Loucy (cell line): ENCODE data around the gene SHC3.

Experiments
- EZH2phosphoT487 ChIP-seq: fragments of 200-600 bp; IDR thresholded peaks from 2 replicates; pipeline ENCODE4 v1.6.1; 2018; ENCODE audit warnings: antibody characterized with exemption, mild to moderate bottlenecking, moderate library complexity, borderline replicate concordance
- TF ChIP-seq, protein P1 (sequence below): fragments of 200-600 bp; sonication (generic); conservative IDR thresholded peaks from 2 replicates; pipeline ENCODE4 v1.5.1; 2014; ENCODE audit warnings: mild to moderate bottlenecking, antibody characterized with exemption, low read length

DNA sequence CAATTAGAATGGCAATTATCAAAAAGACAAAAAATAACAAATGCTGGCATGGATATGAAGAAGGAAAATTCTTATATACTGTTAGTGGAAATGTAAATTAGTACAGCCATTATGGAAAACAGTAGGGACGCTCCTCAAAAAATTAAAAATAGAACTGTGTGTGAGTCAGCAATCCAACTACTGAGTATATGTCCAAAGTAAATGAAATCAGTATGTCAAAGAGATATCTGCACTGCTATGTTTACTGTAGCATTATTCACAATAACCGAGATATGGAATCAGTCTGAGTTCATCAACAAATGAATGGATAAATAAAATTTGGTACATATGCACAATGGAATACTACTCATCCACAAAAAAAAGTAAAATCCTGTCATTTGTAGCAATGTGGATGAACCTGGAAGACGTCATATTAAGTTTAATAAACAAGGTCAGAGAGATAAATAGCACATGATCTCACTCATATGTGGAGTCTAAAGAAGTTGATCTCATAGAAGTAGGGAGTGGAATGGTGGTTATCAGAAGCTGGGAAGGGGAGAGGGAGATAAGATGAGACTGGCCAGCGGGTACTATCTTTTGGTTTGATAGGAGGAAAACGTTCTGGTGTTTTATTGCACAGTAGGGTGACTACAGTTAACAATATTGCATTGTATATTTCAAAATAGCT is 16.6 kb upstream of the SHC3 start:
- TF ChIP-seq, protein P1, sequence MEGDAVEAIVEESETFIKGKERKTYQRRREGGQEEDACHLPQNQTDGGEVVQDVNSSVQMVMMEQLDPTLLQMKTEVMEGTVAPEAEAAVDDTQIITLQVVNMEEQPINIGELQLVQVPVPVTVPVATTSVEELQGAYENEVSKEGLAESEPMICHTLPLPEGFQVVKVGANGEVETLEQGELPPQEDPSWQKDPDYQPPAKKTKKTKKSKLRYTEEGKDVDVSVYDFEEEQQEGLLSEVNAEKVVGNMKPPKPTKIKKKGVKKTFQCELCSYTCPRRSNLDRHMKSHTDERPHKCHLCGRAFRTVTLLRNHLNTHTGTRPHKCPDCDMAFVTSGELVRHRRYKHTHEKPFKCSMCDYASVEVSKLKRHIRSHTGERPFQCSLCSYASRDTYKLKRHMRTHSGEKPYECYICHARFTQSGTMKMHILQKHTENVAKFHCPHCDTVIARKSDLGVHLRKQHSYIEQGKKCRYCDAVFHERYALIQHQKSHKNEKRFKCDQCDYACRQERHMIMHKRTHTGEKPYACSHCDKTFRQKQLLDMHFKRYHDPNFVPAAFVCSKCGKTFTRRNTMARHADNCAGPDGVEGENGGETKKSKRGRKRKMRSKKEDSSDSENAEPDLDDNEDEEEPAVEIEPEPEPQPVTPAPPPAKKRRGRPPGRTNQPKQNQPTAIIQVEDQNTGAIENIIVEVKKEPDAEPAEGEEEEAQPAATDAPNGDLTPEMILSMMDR = no peak
- TF ChIP-seq EZH2phosphoT487 = no peak
